Nephron progenitor cell (in vitro differentiated cells): ENCODE results near the gene LPIN1.
"Not testable (repeated sequence)": the region's sequence is repeated elsewhere in the genome, so short reads cannot be mapped to it uniquely, and the experiment has no call there.

Experiments used
- DNase-seq: peaks from one replicate; pipeline ENCODE4 v3.0.0; 2021
- H3K27ac Mint-ChIP-seq: 2 replicates; pipeline ENCODE4 v1.8.0; 2021; ENCODE audit warnings: mild to moderate bottlenecking, moderate library complexity, mixed read lengths
- H3K27me3 Mint-ChIP-seq: 2 replicates; pipeline ENCODE4 v1.8.0; 2021; ENCODE audit warnings: mild to moderate bottlenecking, low read depth, mixed read lengths; ENCODE audit not compliant: poor library complexity
- H3K36me3 Mint-ChIP-seq: 2 replicates; pipeline ENCODE4 v1.8.0; 2021; ENCODE audit warnings: low read depth, mixed read lengths
- H3K4me1 Mint-ChIP-seq: 2 replicates; pipeline ENCODE4 v1.8.0; 2021; ENCODE audit warnings: mixed read lengths
- H3K4me3 Mint-ChIP-seq: 2 replicates; pipeline ENCODE4 v1.8.0; 2021; ENCODE audit warnings: mild to moderate bottlenecking, moderate library complexity, mixed read lengths
- H3K9me3 Mint-ChIP-seq: 2 replicates; pipeline ENCODE4 v1.8.0; 2021; ENCODE audit warnings: mild to moderate bottlenecking, moderate library complexity, mixed read lengths
- TF ChIP-seq, protein P1 (sequence below): fragments of 200-600 bp; sonication (generic); IDR thresholded peaks from 2 replicates; pipeline ENCODE4 v1.5.0; 2021; ENCODE audit warnings: antibody characterized with exemption

The LPIN1 gene

DNA sequence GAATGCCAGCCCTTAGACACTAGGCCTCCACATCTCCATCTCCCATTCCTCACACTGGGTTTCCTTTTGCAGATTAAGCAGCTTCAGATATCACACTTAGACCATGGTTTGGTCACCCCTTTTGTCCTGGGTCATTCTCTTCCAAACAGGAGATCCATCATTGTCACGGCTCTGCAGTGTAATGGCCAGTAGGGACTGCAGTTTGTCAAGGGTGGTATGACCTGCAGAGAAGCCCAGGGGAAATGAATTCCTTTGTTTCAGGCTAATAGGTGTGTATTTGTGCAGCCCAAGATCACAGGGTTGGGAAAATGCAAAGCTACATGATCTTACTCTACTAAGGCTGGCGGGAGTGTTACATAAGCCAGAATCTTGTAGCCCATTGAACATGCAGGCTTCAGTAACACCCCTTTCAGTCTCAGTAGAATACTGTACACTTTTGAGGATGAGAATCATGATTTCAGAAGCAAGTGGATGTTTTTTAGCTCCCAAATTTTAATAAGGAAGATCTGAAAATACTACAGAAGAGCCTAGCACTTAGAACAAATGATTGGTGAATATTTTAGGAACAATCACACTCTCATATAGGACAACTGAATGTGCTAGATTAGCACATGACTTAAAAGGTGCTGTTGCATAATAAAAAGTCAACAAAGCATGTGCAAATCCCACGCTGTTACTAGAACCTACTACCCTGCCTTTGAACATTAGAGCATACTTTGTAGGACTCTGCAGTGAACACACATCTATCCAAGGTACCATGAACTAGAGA lies 24.0 kb upstream of the LPIN1 start:
- peaks cover 45% of the 10 kb centered on the region for H3K4me1 Mint-ChIP-seq
- H3K27me3 Mint-ChIP-seq: peaks cover 3% of the 10 kb centered on the region
- TF ChIP-seq, protein P1, sequence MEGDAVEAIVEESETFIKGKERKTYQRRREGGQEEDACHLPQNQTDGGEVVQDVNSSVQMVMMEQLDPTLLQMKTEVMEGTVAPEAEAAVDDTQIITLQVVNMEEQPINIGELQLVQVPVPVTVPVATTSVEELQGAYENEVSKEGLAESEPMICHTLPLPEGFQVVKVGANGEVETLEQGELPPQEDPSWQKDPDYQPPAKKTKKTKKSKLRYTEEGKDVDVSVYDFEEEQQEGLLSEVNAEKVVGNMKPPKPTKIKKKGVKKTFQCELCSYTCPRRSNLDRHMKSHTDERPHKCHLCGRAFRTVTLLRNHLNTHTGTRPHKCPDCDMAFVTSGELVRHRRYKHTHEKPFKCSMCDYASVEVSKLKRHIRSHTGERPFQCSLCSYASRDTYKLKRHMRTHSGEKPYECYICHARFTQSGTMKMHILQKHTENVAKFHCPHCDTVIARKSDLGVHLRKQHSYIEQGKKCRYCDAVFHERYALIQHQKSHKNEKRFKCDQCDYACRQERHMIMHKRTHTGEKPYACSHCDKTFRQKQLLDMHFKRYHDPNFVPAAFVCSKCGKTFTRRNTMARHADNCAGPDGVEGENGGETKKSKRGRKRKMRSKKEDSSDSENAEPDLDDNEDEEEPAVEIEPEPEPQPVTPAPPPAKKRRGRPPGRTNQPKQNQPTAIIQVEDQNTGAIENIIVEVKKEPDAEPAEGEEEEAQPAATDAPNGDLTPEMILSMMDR: no peak
- H3K27ac Mint-ChIP-seq: peak overlapping the region; percentile 28
- no peaks in the 10 kb centered on the region for H3K36me3 Mint-ChIP-seq
- H3K9me3 Mint-ChIP-seq: no peaks in the 10 kb centered on the region
- no peak for DNase-seq
- no peak overlapping the region for H3K4me3 Mint-ChIP-seq

- Mint-ChIP-seq H3K27me3 (peaks cover under 1% of the 10 kb centered on the region), H3K36me3 (no peaks in the 10 kb centered on the region), H3K27ac (no peak overlapping the region), H3K9me3 (no peaks in the 10 kb centered on the region), H3K4me3 (no peak overlapping the region), H3K4me1 (peaks cover 42% of the 10 kb centered on the region)
- no peak for DNase-seq
- TF ChIP-seq, protein P1: no peak
Measured at GRCh38 chr2:11723061-11723371, 23.4 kb upstream of the LPIN1 start.

GRCh38 chr2:11724151-11724550 lies 22.3 kb upstream of the LPIN1 start:
- Mint-ChIP-seq H3K4me3 (no peak overlapping the region), H3K27me3 (no peaks in the 10 kb centered on the region)

GRCh38 chr2:11726384-11726783 lies 20.0 kb upstream of the LPIN1 start:
- Mint-ChIP-seq H3K27me3 (no peaks in the 10 kb centered on the region), H3K4me1 (peaks cover 35% of the 10 kb centered on the region), H3K9me3 (no peaks in the 10 kb centered on the region), H3K4me3 (no peak overlapping the region), H3K36me3 (no peaks in the 10 kb centered on the region), H3K27ac (no peak overlapping the region)
- DNase-seq: no peak
- TF ChIP-seq, protein P1: no peak

More at GRCh38 chr2:11724151-11724550, 22.3 kb upstream of the LPIN1 start:
- DNase-seq: no peak
- H3K36me3 Mint-ChIP-seq: no peaks in the 10 kb centered on the region
- H3K9me3 Mint-ChIP-seq: no peaks in the 10 kb centered on the region
- H3K27ac Mint-ChIP-seq: no peak overlapping the region
- TF ChIP-seq, protein P1: no peak
- peaks cover 41% of the 10 kb centered on the region for H3K4me1 Mint-ChIP-seq

GRCh38 chr2:11729362-11730212 lies 16.8 kb upstream of the LPIN1 start:
- Mint-ChIP-seq H3K9me3 (no peaks in the 10 kb centered on the region), H3K4me1 (peaks cover 9% of the 10 kb centered on the region), H3K36me3 (no peaks in the 10 kb centered on the region), H3K27ac (no peak overlapping the region), H3K4me3 (no peak overlapping the region), H3K27me3 (no peaks in the 10 kb centered on the region)
- DNase-seq: no peak
- TF ChIP-seq, protein P1: no peak

- H3K4me3 Mint-ChIP-seq, H3K9me3 Mint-ChIP-seq, DNase-seq, H3K27me3 Mint-ChIP-seq, H3K27ac Mint-ChIP-seq, H3K4me1 Mint-ChIP-seq, H3K36me3 Mint-ChIP-seq: not testable (repeated sequence)
Measured at GRCh38 chr2:11731214-11731984, 15.0 kb upstream of the LPIN1 start.
